Stomach (tissue), 4 donors: ENCODE results near the gene TPPP.
"Not testable (repeated sequence)": the region's sequence is repeated elsewhere in the genome, so short reads cannot be mapped to it uniquely, and the experiment has no call there.

ENCODE experiments used
- EP300 ChIP-seq: sonication (generic); formaldehyde crosslinking; IDR thresholded peaks from one replicate; pipeline ENCODE4 v1.6.1; 2017; ENCODE audit warnings: antibody characterized with exemption
- POLR2A ChIP-seq, 4 donors: fragments of 450-650 bp; IDR thresholded peaks; one replicate each; pipeline ENCODE4 v1.6.1; 2016; ENCODE audit warnings: antibody characterized with exemption in 4 of 4, control low read depth in 2 of 4, mild to moderate bottlenecking in 1 of 4, moderate library complexity in 1 of 4
- TF ChIP-seq, protein P1 (sequence below), 7 experiments: fragments of 450-650 bp in 4 of 7; fragments of 200-600 bp in 3 of 7; sonication (generic) in 3 of 7; IDR thresholded peaks; one replicate each; pipeline ENCODE4 v1.5.1; 2016 to 2019; ENCODE audit warnings: antibody characterized with exemption in 7 of 7, control low read depth in 2 of 7, mild to moderate bottlenecking in 1 of 7

DNA sequence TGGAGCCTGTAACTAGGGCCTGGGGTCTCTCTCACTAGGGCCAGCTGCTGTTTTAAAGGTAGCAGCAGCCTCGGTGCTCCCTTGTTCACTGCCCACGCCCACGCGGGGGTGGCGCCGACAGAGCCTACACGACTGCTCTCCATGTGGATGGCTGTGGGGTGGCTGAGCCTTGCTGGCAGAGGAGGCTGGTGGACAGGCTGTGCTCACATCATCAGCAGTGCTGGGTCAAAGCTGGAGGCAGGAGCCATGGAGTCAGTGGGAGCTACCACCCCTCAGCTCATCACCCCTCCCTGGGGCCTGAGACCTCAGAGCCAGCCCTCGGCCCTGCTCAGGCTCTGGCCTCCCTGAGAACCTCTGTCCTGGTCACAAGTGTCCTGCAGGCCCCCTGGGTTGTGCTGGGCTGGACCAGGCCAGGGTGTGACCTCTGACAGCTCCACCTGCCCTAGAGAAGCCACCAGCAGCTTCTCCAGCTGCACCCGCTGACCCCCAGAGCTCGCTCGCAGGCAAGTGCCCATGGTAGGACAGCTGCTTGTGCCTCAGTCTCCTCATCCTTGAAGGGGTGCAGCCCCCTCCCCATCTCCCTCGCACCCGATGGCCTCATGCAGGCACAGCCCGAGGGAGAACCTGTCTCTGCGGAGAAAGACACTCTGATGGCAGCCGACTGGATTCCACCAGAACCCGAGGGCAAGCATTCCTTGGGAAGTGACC lies 10.3 kb downstream of the TPPP start:
- TF ChIP-seq, protein P1, sequence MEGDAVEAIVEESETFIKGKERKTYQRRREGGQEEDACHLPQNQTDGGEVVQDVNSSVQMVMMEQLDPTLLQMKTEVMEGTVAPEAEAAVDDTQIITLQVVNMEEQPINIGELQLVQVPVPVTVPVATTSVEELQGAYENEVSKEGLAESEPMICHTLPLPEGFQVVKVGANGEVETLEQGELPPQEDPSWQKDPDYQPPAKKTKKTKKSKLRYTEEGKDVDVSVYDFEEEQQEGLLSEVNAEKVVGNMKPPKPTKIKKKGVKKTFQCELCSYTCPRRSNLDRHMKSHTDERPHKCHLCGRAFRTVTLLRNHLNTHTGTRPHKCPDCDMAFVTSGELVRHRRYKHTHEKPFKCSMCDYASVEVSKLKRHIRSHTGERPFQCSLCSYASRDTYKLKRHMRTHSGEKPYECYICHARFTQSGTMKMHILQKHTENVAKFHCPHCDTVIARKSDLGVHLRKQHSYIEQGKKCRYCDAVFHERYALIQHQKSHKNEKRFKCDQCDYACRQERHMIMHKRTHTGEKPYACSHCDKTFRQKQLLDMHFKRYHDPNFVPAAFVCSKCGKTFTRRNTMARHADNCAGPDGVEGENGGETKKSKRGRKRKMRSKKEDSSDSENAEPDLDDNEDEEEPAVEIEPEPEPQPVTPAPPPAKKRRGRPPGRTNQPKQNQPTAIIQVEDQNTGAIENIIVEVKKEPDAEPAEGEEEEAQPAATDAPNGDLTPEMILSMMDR (IDR thresholded peaks at IDR 0.05): not testable (repeated sequence)
- TF ChIP-seq POLR2A (IDR thresholded peaks at IDR 0.05); EP300: not testable (repeated sequence)
